ENCODE data around the gene AOX1. TPM values are rescaled to one million over a fixed set of nuclear protein-coding genes. Genes with fewer than 3 reads are reported as not detected.

The AOX1 gene
- total RNA-seq, 1 experiment from 2014 or later: 0.71 TPM

DNA sequence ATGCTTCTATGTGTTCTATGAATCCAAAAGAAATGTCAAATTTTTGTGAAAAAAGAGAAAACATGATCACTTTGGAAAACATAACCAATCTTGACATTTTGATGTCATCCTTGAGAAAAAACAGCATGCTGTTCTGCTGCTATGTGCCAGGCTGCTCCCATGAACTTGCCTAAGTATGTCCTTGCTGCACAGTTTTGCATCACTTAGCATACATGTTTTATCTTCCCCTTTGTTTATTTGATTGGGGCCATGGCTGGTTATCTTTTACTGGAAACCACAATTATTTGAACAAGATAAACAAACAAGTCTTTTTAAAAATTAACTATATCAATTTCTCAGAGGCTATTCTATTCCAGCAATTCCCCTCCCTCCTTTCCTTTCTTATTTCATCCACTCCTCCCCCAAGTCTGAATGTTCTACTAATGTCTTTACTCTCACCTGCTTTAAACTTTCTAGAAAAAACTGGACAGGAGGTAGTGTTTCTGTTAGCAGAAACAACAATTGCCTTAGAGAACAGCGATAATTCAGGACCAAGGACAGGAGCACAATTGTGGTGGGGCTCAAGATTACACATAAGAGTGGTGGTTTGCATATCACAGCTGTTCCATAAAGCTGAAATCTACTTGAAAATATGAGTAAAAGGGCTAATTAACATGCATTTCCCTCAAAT is 6.7 kb downstream of the AOX1 start:
- POLR2A ChIA-PET: no interaction called here

More for the DNA sequence above, 6.7 kb downstream of the AOX1 start:
- Histone ChIP-seq H4K20me1 (ENCODE audit: insufficient read depth) (no peaks in the 10 kb centered on the region), H2AFZ (ENCODE audit: low read depth, low read length, poor library complexity, severe bottlenecking) (no peak overlapping the region), H3K9ac (ENCODE audit: low read length) (no peak overlapping the region), H3K79me2 (ENCODE audit: insufficient read depth, low read length) (no peaks in the 10 kb centered on the region), H3K4me1 (ENCODE audit: control insufficient read depth in 1 of 2, insufficient read depth in 2 of 2, low read length in 2 of 2) (no peaks in the 10 kb centered on the region), H3K27ac (ENCODE audit: low read depth, low read length) (no peak overlapping the region), H3K9me2 (ENCODE audit: insufficient read depth) (no peaks in the 10 kb centered on the region), H3K4me3 (replicated peaks in 1 of 2; ENCODE audit: low read depth in 1 of 2, low read length in 2 of 2) (no peak overlapping the region), H3K9me3 (ENCODE audit: control insufficient read depth in 1 of 2, insufficient read depth in 1 of 2, low read depth in 1 of 2, low read length in 2 of 2) (no peaks in the 10 kb centered on the region), H3K4me2 (ENCODE audit: low read length) (no peak overlapping the region), H3K36me3 (ENCODE audit: control insufficient read depth in 1 of 2, insufficient read depth in 2 of 2, low read length in 2 of 2) (no peaks in the 10 kb centered on the region), H3K27me3 (ENCODE audit: insufficient read depth, low read length) (peaks cover 8% of the 10 kb centered on the region)
- intact Hi-C loops (cut with micrococcal nuclease): no loop called here
- ChIA-PET CTCF (no interaction called here), RAD21 (ENCODE audit: low non-redundant PET in 1 of 2, low total read pairs in 2 of 2, uncharacterized antibody in 2 of 2, unreplicated experiment in 2 of 2) (no interaction called here)
- ATAC-seq: no peak
- BruUV-seq (replicated peaks): no TSS peak
- TF ChIP-seq, protein P1, sequence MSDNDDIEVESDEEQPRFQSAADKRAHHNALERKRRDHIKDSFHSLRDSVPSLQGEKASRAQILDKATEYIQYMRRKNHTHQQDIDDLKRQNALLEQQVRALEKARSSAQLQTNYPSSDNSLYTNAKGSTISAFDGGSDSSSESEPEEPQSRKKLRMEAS (IDR thresholded peaks at IDR 0.05): no peak
- TF ChIP-seq, protein P2, sequence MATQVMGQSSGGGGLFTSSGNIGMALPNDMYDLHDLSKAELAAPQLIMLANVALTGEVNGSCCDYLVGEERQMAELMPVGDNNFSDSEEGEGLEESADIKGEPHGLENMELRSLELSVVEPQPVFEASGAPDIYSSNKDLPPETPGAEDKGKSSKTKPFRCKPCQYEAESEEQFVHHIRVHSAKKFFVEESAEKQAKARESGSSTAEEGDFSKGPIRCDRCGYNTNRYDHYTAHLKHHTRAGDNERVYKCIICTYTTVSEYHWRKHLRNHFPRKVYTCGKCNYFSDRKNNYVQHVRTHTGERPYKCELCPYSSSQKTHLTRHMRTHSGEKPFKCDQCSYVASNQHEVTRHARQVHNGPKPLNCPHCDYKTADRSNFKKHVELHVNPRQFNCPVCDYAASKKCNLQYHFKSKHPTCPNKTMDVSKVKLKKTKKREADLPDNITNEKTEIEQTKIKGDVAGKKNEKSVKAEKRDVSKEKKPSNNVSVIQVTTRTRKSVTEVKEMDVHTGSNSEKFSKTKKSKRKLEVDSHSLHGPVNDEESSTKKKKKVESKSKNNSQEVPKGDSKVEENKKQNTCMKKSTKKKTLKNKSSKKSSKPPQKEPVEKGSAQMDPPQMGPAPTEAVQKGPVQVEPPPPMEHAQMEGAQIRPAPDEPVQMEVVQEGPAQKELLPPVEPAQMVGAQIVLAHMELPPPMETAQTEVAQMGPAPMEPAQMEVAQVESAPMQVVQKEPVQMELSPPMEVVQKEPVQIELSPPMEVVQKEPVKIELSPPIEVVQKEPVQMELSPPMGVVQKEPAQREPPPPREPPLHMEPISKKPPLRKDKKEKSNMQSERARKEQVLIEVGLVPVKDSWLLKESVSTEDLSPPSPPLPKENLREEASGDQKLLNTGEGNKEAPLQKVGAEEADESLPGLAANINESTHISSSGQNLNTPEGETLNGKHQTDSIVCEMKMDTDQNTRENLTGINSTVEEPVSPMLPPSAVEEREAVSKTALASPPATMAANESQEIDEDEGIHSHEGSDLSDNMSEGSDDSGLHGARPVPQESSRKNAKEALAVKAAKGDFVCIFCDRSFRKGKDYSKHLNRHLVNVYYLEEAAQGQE (IDR thresholded peaks at IDR 0.05; ENCODE audit: low read depth): peak; percentile 68
- no peak for DNase-seq (ENCODE audit: low read depth, low spot score)
